Pancreas (tissue), 10 donors: Measurements from ENCODE around the gene RAC2. TPM values are rescaled to one million over a fixed set of nuclear protein-coding genes. Genes with fewer than 3 reads are reported as not detected.
"Not testable (repeated sequence)": the region's sequence is repeated elsewhere in the genome, so short reads cannot be mapped to it uniquely, and the experiment has no call there.

Experiments used
- ATAC-seq, 4 donors: fragments of 200-7000 bp; cut with Tn5 transposase; one replicate each; pipeline versions ENCODE4 v1.8.0 to v1.9.1; 2020; ENCODE audit warnings: mild to moderate bottlenecking in 4 of 4, moderate library complexity in 4 of 4
- DNase-seq, 6 donors: peaks; one replicate each; pipeline ENCODE4 v3.0.0-alpha.2; 2020
- FAIRE-seq: peaks from 2 replicates; lab custom pipeline; 2012; peaks lifted over from hg19 to GRCh38; lab: Jason Lieb, UNC
- H3K27ac ChIP-seq, 4 donors: fragments of 200-600 bp; sonication (generic); 1 replicate in 3 of 4; 2 replicates in 1 of 4; pipeline versions ENCODE4 v1.5.0 to v1.8.0; 2020
- H3K27me3 ChIP-seq, 4 donors: fragments of 200-600 bp; one replicate each; pipeline ENCODE4 v1.8.0; 2021
- H3K36me3 ChIP-seq, 3 donors: fragments of 200-600 bp; sonication (generic) in 1 of 3; one replicate each; pipeline versions ENCODE4 v1.5.0 to v1.8.0; 2020 to 2021
- H3K4me1 ChIP-seq, 3 donors: fragments of 200-600 bp; one replicate each; pipeline ENCODE4 v1.8.0; 2021
- H3K4me3 ChIP-seq, 4 donors: fragments of 200-600 bp; sonication (generic) in 2 of 4; one replicate each; pipeline versions ENCODE4 v1.5.0 to v1.8.0; 2020 to 2021
- H3K9me3 ChIP-seq, 4 donors: fragments of 200-600 bp; one replicate each; pipeline ENCODE4 v1.8.0; 2021
- CTCF ChIP-seq, 4 donors: fragments of 200-600 bp; sonication (generic) in 3 of 4; IDR thresholded peaks; one replicate each; pipeline versions ENCODE4 v1.5.0 to v1.8.0; 2021; ENCODE audit warnings: antibody characterized with exemption in 4 of 4
- WGBS, 2 donors: extraction: QIAGEN DNeasy Blood & Tissue Kit; methylation state at CpG; one replicate each; pipeline ENCODE4 v1.1.7; 2013; 5-methylcytosine and 5-hydroxymethylcytosine counted together
- intact Hi-C, 3 donors: fragments of 100-400 bp; cut with DNase I; formaldehyde crosslinking; loops; one replicate each; pipeline versions ENCODE4 v1.11.1 to v1.14.2; 2022
- polyA plus RNA-seq, 2 donors: library from polyadenylated mRNA; stranded (reverse); fragments of 200-250 nt; gene quantifications; one replicate each; pipeline ENCODE4 v1.2.3, GENCODE V29; 2013
- total RNA-seq, 6 donors: library from RNA; stranded (reverse); fragmentation: NEBNext Ultra II Directional in 4 of 6; extraction: Animal tissue kit (Norgen Biotek cat#: 25700) in 4 of 6; gene quantifications; one replicate each; pipeline versions ENCODE4 v1.2.1 to v1.2.4, GENCODE V29; 2021 to 2023
- donor health status: healthy with polysubstance abuse.
- donor health status: DM: no; HTN: no; CAD: no; lungs with moderate emphysema.
- donor health status: DM: no; HTN: no; CAD: no.
- donor health status: control.
- donor health status: control.
- donor health status: Bipolar disorder and iron deficiency.
- donor health status: DM: yes; HTN: yes; CAD: no.
- donor health status: DM: no; HTN: no; CAD: no.
- donor health status: DM: no; HTN: no; CAD: no.
- donor health status: DM: yes; HTN: yes; CAD: no.

Gene RAC2
- total and polyA plus RNA-seq, 8 donors: 0.91 to 12.8 (median 3.0) TPM

- no peaks in the 10 kb centered on the region for H3K36me3 ChIP-seq
- DNase-seq (no peak), ATAC-seq (no peak), FAIRE-seq (no peak)
- no peak overlapping the region for H3K4me3 ChIP-seq
- no peak for TF ChIP-seq CTCF (IDR thresholded peaks at IDR 0.05)
- no peaks in the 10 kb centered on the region for H3K27me3 ChIP-seq
- no peak overlapping the region for H3K27ac ChIP-seq
- intact Hi-C loops: no loop called here
- WGBS, 2 donors: 79 to 82% methylated on average over 16 of the region's 16 CpGs
- H3K9me3 ChIP-seq: no peaks in the 10 kb centered on the region
- peaks cover 0 to 5% (median 3%) of the 10 kb centered on the region in 3 donors for H3K4me1 ChIP-seq
These were observed 9.0 kb downstream of the RAC2 start for GRCh38 chr22:37234736-37235711.

GRCh38 chr22:37233751-37234631 lies 10.1 kb downstream of the RAC2 start:
- Histone ChIP-seq H3K36me3 (no peaks in the 10 kb centered on the region), H3K4me1 (peaks cover 0 to 5% (median 3%) of the 10 kb centered on the region in 3 donors), H3K4me3 (no peak overlapping the region), H3K9me3 (no peaks in the 10 kb centered on the region), H3K27ac (no peak overlapping the region), H3K27me3 (no peaks in the 10 kb centered on the region)
- TF ChIP-seq CTCF (IDR thresholded peaks at IDR 0.05): no peak
- DNase-seq (no peak), FAIRE-seq (no peak), ATAC-seq (no peak)
- intact Hi-C loops: no loop called here
- WGBS, 2 donors: 47 to 54% methylated on average over 27 of the region's 27 CpGs

GRCh38 chr22:37233371-37233750 lies 10.7 kb downstream of the RAC2 start:
- H3K36me3 ChIP-seq, H3K4me3 ChIP-seq, H3K9me3 ChIP-seq, H3K4me1 ChIP-seq, intact Hi-C loops, DNase-seq, H3K27me3 ChIP-seq, H3K27ac ChIP-seq, FAIRE-seq, ATAC-seq: not testable (repeated sequence)
- 81 to 87% methylated on average over 12 of the region's 12 CpGs for WGBS, 2 donors

- DNase-seq: no peak
- H3K27ac ChIP-seq: no peak overlapping the region
- FAIRE-seq: no peak
- no peak for TF ChIP-seq CTCF (IDR thresholded peaks at IDR 0.05)
- H3K27me3 ChIP-seq: no peaks in the 10 kb centered on the region
- H3K4me3 ChIP-seq: no peak overlapping the region
- intact Hi-C loops: no loop called here
- WGBS, 2 donors: 89% methylated on average over 15 of the region's 15 CpGs
- no peaks in the 10 kb centered on the region for H3K36me3 ChIP-seq
- peaks cover 0 to 5% (median 3%) of the 10 kb centered on the region in 3 donors for H3K4me1 ChIP-seq
- no peaks in the 10 kb centered on the region for H3K9me3 ChIP-seq
- ATAC-seq: no peak
These were observed 11.7 kb downstream of the RAC2 start for GRCh38 chr22:37232140-37232998.
